Dendritic cell treated with granulocyte-macrophage colony-stimulating factor and Interleukin-4, amounts not matched to agents 40 ng/mL and 50 ng/mL, for 4 days (primary cell): ENCODE measurements around the gene ANKRD39.

Experiments used
- H3K27ac Mint-ChIP-seq: one replicate; pipeline ENCODE4 v1.8.0; 2022; ENCODE audit warnings: mild to moderate bottlenecking, mixed read lengths
- H3K27me3 Mint-ChIP-seq: one replicate; pipeline ENCODE4 v1.8.0; 2022; ENCODE audit warnings: mild to moderate bottlenecking, mixed read lengths
- H3K36me3 Mint-ChIP-seq: one replicate; pipeline ENCODE4 v1.8.0; 2022; ENCODE audit warnings: low read depth, mixed read lengths
- H3K4me1 Mint-ChIP-seq: one replicate; pipeline ENCODE4 v1.8.0; 2022; ENCODE audit warnings: low read depth, mixed read lengths
- H3K4me3 Mint-ChIP-seq: one replicate; pipeline ENCODE4 v1.8.0; 2022; ENCODE audit warnings: mild to moderate bottlenecking, moderate library complexity, mixed read lengths
- H3K9me3 Mint-ChIP-seq: one replicate; pipeline ENCODE4 v1.8.0; 2022; ENCODE audit warnings: mixed read lengths
- intact Hi-C: fragments of 100-400 bp; cut with micrococcal nuclease; formaldehyde crosslinking; loops from one replicate; pipeline ENCODE4 v1.15.0; 2022

Gene ANKRD39

GRCh38 chr2:96881349-96882195 lies 23.8 kb upstream of the ANKRD39 start:
- no peak overlapping the region for H3K27ac Mint-ChIP-seq

GRCh38 chr2:96880891-96881273 lies 23.1 kb upstream of the ANKRD39 start:
- Mint-ChIP-seq H3K4me1 (peaks cover 42% of the 10 kb centered on the region), H3K27ac (no peak overlapping the region), H3K9me3 (no peaks in the 10 kb centered on the region), H3K4me3 (no peak overlapping the region), H3K36me3 (no peaks in the 10 kb centered on the region), H3K27me3 (peaks cover 100% of the 10 kb centered on the region)
- intact Hi-C loops, result no loop called here

More at GRCh38 chr2:96881349-96882195, 23.8 kb upstream of the ANKRD39 start:
- intact Hi-C loops, result no loop called here
- Mint-ChIP-seq H3K4me3 (no peak overlapping the region), H3K9me3 (no peaks in the 10 kb centered on the region), H3K4me1 (peaks cover 42% of the 10 kb centered on the region), H3K27me3 (peaks cover 100% of the 10 kb centered on the region), H3K36me3 (no peaks in the 10 kb centered on the region)

GRCh38 chr2:96879545-96880040 lies 21.8 kb upstream of the ANKRD39 start:
- Mint-ChIP-seq H3K9me3 (no peaks in the 10 kb centered on the region), H3K4me3 (no peak overlapping the region), H3K27me3 (peaks cover 100% of the 10 kb centered on the region), H3K27ac (no peak overlapping the region), H3K36me3 (no peaks in the 10 kb centered on the region), H3K4me1 (peaks cover 42% of the 10 kb centered on the region)
- intact Hi-C loops, result no loop called here

- H3K27me3 Mint-ChIP-seq, result peaks cover 100% of the 10 kb centered on the region
- H3K27ac Mint-ChIP-seq, result no peak overlapping the region
- H3K36me3 Mint-ChIP-seq, result no peaks in the 10 kb centered on the region
- H3K4me3 Mint-ChIP-seq, result no peak overlapping the region
- intact Hi-C loops, result no loop called here
- H3K9me3 Mint-ChIP-seq, result no peaks in the 10 kb centered on the region
- peaks cover 42% of the 10 kb centered on the region for H3K4me1 Mint-ChIP-seq
These were observed 21.2 kb upstream of the ANKRD39 start for GRCh38 chr2:96878796-96879544.

- peaks cover 97% of the 10 kb centered on the region for H3K27me3 Mint-ChIP-seq
- no peaks in the 10 kb centered on the region for H3K36me3 Mint-ChIP-seq
- peaks cover 48% of the 10 kb centered on the region for H3K4me1 Mint-ChIP-seq
- H3K27ac Mint-ChIP-seq, result no peak overlapping the region
- H3K9me3 Mint-ChIP-seq, result no peaks in the 10 kb centered on the region
- H3K4me3 Mint-ChIP-seq, result no peak overlapping the region
- intact Hi-C loops, result no loop called here
These were observed 20.4 kb upstream of the ANKRD39 start for GRCh38 chr2:96878171-96878570.

GRCh38 chr2:96877631-96878092 lies 19.8 kb upstream of the ANKRD39 start:
- intact Hi-C loops, result no loop called here
- Mint-ChIP-seq H3K27me3 (peaks cover 97% of the 10 kb centered on the region), H3K27ac (no peak overlapping the region), H3K36me3 (no peaks in the 10 kb centered on the region), H3K4me3 (no peak overlapping the region), H3K4me1 (peaks cover 53% of the 10 kb centered on the region), H3K9me3 (no peaks in the 10 kb centered on the region)

GRCh38 chr2:96877042-96877451 lies 19.2 kb upstream of the ANKRD39 start:
- intact Hi-C loops, result no loop called here
- no peak overlapping the region for H3K4me3 Mint-ChIP-seq
- H3K9me3 Mint-ChIP-seq, result no peaks in the 10 kb centered on the region
- H3K4me1 Mint-ChIP-seq, result peaks cover 55% of the 10 kb centered on the region
- no peak overlapping the region for H3K27ac Mint-ChIP-seq
- H3K27me3 Mint-ChIP-seq, result peaks cover 97% of the 10 kb centered on the region
- no peaks in the 10 kb centered on the region for H3K36me3 Mint-ChIP-seq

- intact Hi-C loops, result no loop called here
- Mint-ChIP-seq H3K27ac (no peak overlapping the region), H3K9me3 (no peaks in the 10 kb centered on the region), H3K27me3 (peaks cover 96% of the 10 kb centered on the region), H3K36me3 (no peaks in the 10 kb centered on the region), H3K4me3 (no peak overlapping the region), H3K4me1 (peaks cover 53% of the 10 kb centered on the region)
These were observed 18.6 kb upstream of the ANKRD39 start for GRCh38 chr2:96876269-96877041.

- H3K4me1 Mint-ChIP-seq, result peaks cover 54% of the 10 kb centered on the region
These were observed 17.9 kb upstream of the ANKRD39 start for GRCh38 chr2:96875498-96876268.

GRCh38 chr2:96874198-96874831 lies 16.5 kb upstream of the ANKRD39 start:
- H3K9me3 Mint-ChIP-seq, result no peaks in the 10 kb centered on the region
- H3K4me1 Mint-ChIP-seq, result peaks cover 58% of the 10 kb centered on the region
- peaks cover 92% of the 10 kb centered on the region for H3K27me3 Mint-ChIP-seq
- H3K27ac Mint-ChIP-seq, result peak overlapping the region; percentile 45
- intact Hi-C loops, result no loop called here
- H3K36me3 Mint-ChIP-seq, result no peaks in the 10 kb centered on the region
- H3K4me3 Mint-ChIP-seq, result no peak overlapping the region

More at GRCh38 chr2:96875498-96876268, 17.9 kb upstream of the ANKRD39 start:
- Mint-ChIP-seq H3K9me3 (no peaks in the 10 kb centered on the region), H3K4me3 (no peak overlapping the region), H3K27ac (peak overlapping the region; percentile 45), H3K36me3 (no peaks in the 10 kb centered on the region), H3K27me3 (peaks cover 96% of the 10 kb centered on the region)
- intact Hi-C loops, result no loop called here

- H3K27me3 Mint-ChIP-seq, result peaks cover 86% of the 10 kb centered on the region
- no peak overlapping the region for H3K4me3 Mint-ChIP-seq
- intact Hi-C loops, result no loop called here
- no peaks in the 10 kb centered on the region for H3K36me3 Mint-ChIP-seq
- H3K27ac Mint-ChIP-seq, result peak overlapping the region; percentile 45
- H3K9me3 Mint-ChIP-seq, result no peaks in the 10 kb centered on the region
- peaks cover 58% of the 10 kb centered on the region for H3K4me1 Mint-ChIP-seq
These were observed 15.9 kb upstream of the ANKRD39 start for GRCh38 chr2:96873651-96874096.

- peaks cover 59% of the 10 kb centered on the region for H3K4me1 Mint-ChIP-seq
- peaks cover 84% of the 10 kb centered on the region for H3K27me3 Mint-ChIP-seq
- no peaks in the 10 kb centered on the region for H3K9me3 Mint-ChIP-seq
- no peak overlapping the region for H3K27ac Mint-ChIP-seq
- no peaks in the 10 kb centered on the region for H3K36me3 Mint-ChIP-seq
- intact Hi-C loops, result no loop called here
- H3K4me3 Mint-ChIP-seq, result no peak overlapping the region
These were observed 15.0 kb upstream of the ANKRD39 start for GRCh38 chr2:96872591-96873349.
